Neutrophil (primary cell): ENCODE measurements around the gene AKAP6.

ENCODE experiments used
- H3K27ac ChIP-seq: fragments of 200-600 bp; sonication (generic); 2 replicates; pipeline ENCODE4 v1.5.1; 2016; ENCODE audit warnings: mild to moderate bottlenecking, moderate library complexity
- H3K27me3 ChIP-seq: fragments of 200-600 bp; sonication (generic); 2 replicates; pipeline ENCODE4 v1.6.0; 2016; ENCODE audit warnings: mild to moderate bottlenecking
- H3K36me3 ChIP-seq: fragments of 200-600 bp; sonication (generic); 2 replicates; pipeline ENCODE4 v1.5.1; 2017
- H3K4me1 ChIP-seq, 2 experiments: fragments of 200-600 bp in 1 of 2; sonication (generic) in 1 of 2; 1 replicate in 1 of 2; 2 replicates in 1 of 2; pipeline versions ENCODE4 v1.5.1 to v1.6.1; 2013 to 2016; ENCODE audit warnings: low read depth in 1 of 2, low read length in 1 of 2, mild to moderate bottlenecking in 1 of 2, moderate library complexity in 1 of 2; ENCODE audit not compliant: control insufficient read depth in 1 of 2, insufficient read depth in 1 of 2
- H3K4me3 ChIP-seq, 2 experiments: fragments of 200-600 bp in 1 of 2; sonication (generic) in 1 of 2; 1 replicate in 1 of 2; 2 replicates in 1 of 2; pipeline ENCODE4 v1.5.1; 2013 to 2016; ENCODE audit warnings: low read depth in 1 of 2, low read length in 1 of 2, mild to moderate bottlenecking in 1 of 2, moderate library complexity in 1 of 2
- H3K9me3 ChIP-seq: fragments of 200-600 bp; sonication (generic); 2 replicates; pipeline ENCODE4 v1.5.1; 2016
- TF ChIP-seq, protein P1 (sequence below): fragments of 200-600 bp; sonication (generic); IDR thresholded peaks from 2 replicates; pipeline ENCODE4 v1.5.1; 2016; ENCODE audit warnings: antibody characterized with exemption

AKAP6 gene

DNA sequence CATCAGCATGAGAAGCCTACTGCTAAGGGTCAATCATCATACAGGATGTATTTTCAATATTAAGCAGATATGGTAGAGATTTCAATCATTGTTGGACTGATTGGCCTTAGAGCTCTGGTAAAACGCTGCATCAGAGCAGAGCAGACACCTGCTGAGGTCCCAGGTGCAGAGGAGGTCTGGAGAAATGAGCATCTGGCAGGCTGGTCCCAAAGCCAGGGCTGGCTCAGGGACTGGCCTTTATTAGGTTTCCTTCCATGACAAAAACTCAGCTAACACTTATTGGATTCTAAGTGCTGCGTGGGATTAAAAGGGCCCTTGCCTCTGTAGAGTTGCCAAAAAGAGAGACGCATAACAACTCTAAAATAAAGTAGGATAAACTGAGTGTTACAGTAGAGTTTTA is 29.7 kb downstream of the AKAP6 start:
- TF ChIP-seq, protein P1, sequence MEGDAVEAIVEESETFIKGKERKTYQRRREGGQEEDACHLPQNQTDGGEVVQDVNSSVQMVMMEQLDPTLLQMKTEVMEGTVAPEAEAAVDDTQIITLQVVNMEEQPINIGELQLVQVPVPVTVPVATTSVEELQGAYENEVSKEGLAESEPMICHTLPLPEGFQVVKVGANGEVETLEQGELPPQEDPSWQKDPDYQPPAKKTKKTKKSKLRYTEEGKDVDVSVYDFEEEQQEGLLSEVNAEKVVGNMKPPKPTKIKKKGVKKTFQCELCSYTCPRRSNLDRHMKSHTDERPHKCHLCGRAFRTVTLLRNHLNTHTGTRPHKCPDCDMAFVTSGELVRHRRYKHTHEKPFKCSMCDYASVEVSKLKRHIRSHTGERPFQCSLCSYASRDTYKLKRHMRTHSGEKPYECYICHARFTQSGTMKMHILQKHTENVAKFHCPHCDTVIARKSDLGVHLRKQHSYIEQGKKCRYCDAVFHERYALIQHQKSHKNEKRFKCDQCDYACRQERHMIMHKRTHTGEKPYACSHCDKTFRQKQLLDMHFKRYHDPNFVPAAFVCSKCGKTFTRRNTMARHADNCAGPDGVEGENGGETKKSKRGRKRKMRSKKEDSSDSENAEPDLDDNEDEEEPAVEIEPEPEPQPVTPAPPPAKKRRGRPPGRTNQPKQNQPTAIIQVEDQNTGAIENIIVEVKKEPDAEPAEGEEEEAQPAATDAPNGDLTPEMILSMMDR = no peak
- Histone ChIP-seq H3K36me3 (no peaks in the 10 kb centered on the region), H3K27ac (no peak overlapping the region), H3K4me3 (no peak overlapping the region), H3K9me3 (no peaks in the 10 kb centered on the region), H3K4me1 (no peaks in the 10 kb centered on the region), H3K27me3 (no peaks in the 10 kb centered on the region)

DNA sequence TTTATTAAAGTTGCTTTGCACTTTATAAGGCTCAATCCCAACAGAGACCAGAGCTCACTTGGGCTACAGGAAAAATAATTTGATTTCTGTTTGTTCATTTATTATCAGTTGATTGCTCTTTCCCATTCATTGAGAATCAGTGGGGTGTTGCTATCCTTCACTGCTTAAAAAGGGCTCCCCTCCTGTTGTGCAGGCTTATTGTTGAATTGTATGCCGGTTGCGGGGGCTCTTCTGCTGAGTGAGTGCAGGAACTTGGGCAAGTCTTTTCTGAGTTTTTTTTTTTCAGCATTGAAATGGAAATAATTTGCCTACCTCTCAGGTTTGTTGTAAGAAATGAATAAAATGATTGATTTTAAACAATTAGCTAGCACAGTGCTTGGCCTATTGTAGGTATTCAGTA is 32.6 kb downstream of the AKAP6 start:
- Histone ChIP-seq H3K9me3 (no peaks in the 10 kb centered on the region), H3K27me3 (no peaks in the 10 kb centered on the region), H3K4me1 (no peaks in the 10 kb centered on the region), H3K27ac (no peak overlapping the region), H3K36me3 (no peaks in the 10 kb centered on the region), H3K4me3 (no peak overlapping the region)
- TF ChIP-seq, protein P1 = no peak

DNA sequence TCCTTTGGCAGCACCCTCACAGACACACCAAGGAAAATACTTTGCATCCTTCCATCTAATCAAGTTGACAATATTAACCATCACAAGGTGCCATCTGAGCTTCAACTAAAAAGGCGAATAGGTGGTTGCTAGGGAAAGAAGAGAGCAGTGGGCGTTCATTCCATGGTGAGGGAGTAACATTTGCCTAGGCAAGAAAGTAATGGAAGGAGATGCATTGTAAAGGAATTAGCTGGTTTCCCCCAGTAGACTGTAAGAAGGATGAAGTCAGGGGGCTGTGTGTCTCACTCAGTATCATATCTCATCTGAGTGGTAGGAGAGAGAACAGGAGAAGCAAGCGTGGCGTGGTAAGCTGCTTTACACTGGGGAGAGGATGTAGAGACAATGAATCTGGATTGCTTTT is 34.7 kb downstream of the AKAP6 start:
- TF ChIP-seq, protein P1 = no peak
- Histone ChIP-seq H3K4me3 (no peak overlapping the region), H3K9me3 (no peaks in the 10 kb centered on the region), H3K27ac (no peak overlapping the region), H3K36me3 (no peaks in the 10 kb centered on the region), H3K27me3 (no peaks in the 10 kb centered on the region), H3K4me1 (no peaks in the 10 kb centered on the region)

DNA sequence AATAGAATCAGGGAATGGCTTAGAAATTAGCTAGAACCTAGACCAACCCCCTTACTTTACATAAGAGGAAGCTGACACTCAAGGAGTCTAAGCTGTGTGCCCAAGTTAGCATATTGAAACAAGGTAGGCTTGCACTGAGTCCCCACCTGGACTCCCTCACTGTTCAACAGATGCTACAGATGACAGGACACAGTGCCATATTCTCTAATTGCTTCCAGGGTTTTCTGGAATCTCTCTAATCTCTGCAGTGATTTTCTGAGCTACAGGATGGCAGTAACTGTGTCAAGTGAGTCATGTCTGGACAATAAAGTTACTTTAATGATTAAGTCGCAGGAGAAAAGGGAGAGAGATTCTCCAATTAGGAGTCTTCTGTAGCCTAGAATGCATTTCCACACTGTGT is 35.8 kb downstream of the AKAP6 start:
- Histone ChIP-seq H3K9me3 (no peaks in the 10 kb centered on the region), H3K27ac (no peak overlapping the region), H3K4me3 (no peak overlapping the region), H3K27me3 (no peaks in the 10 kb centered on the region), H3K36me3 (no peaks in the 10 kb centered on the region), H3K4me1 (no peaks in the 10 kb centered on the region)
- TF ChIP-seq, protein P1 = no peak

DNA sequence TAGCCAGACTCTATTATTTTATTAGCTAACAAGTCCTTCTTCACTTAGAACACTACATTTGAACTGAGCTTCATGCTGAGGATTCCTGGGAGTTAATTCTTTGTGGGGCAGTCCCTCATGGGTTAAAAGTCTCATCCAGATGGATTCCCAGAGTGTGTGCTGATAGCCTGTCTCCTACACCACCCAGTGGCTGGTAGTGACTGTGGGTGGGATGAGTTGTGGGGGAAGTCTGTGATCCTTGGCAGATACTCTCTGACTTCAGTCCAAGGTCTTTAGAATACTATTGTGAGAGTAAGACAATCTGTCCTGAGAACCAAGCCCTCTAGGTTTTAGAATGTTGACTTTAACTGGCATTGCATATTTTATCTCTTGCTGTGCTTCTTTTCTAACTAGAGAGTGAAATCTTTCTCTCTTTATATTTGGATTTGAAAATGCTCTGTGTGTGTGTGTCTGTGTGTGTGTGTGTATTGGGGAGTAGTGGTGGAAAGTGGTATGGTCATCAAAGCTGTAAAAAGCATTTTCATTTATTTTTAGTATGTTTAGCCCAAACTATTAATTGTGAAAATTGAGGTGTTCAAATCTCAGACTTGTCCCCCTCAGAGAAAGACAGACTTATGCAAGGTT is 37.3 kb downstream of the AKAP6 start:
- TF ChIP-seq, protein P1 = no peak
- H3K9me3 ChIP-seq = no peaks in the 10 kb centered on the region
- H3K4me1 ChIP-seq = no peaks in the 10 kb centered on the region
- H3K27me3 ChIP-seq = no peaks in the 10 kb centered on the region
- H3K27ac ChIP-seq = no peak overlapping the region
- no peak overlapping the region for H3K4me3 ChIP-seq
- no peaks in the 10 kb centered on the region for H3K36me3 ChIP-seq

DNA sequence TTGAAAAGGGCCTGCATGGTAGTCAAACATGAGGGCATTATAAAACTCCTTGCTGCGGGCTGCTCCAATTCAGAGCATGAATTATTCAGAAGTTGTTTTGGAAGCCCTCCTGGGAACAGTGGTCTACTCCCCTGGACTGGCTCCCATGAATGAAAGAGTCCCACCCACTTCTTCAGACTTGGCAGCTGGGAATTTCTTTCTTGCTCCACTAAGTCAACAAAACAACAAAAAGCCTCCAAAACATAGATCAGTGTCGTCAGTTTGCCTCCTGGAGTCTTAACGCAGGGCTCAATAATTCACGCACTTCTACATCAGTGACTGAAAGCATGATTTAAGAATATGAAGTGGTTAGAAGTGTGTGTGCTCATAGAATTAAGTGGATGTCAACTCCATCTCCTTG is 37.9 kb downstream of the AKAP6 start:
- H3K4me3 ChIP-seq = no peak overlapping the region
- H3K9me3 ChIP-seq = no peaks in the 10 kb centered on the region
- TF ChIP-seq, protein P1 = no peak
- H3K4me1 ChIP-seq = no peaks in the 10 kb centered on the region
- H3K36me3 ChIP-seq = no peaks in the 10 kb centered on the region
- no peaks in the 10 kb centered on the region for H3K27me3 ChIP-seq
- no peak overlapping the region for H3K27ac ChIP-seq
